ENCODE data around the gene ATF5.
"Not testable (repeated sequence)": the region's sequence is repeated elsewhere in the genome, so short reads cannot be mapped to it uniquely, and the experiment has no call there.

Gene ATF5

GRCh38 chr19:49949742-49950589 is 21.0 kb downstream of the ATF5 start:
- DNase-seq, result no peak

GRCh38 chr19:49950590-49950948 is 21.6 kb downstream of the ATF5 start:
- DNase-seq, result no peak

- no peak for DNase-seq
These were observed 22.0 kb downstream of the ATF5 start for GRCh38 chr19:49950956-49951526.

- no peak for DNase-seq
These were observed 22.9 kb downstream of the ATF5 start for GRCh38 chr19:49951806-49952478.

GRCh38 chr19:49952479-49952836 is 23.5 kb downstream of the ATF5 start:
- no peak for DNase-seq

GRCh38 chr19:49952906-49953305 is 23.9 kb downstream of the ATF5 start:
- no peak for DNase-seq

GRCh38 chr19:49953416-49953815 is 24.4 kb downstream of the ATF5 start:
- no peak for DNase-seq

- DNase-seq, result peak; percentile 47
These were observed 25.3 kb downstream of the ATF5 start for GRCh38 chr19:49954092-49954829.

GRCh38 chr19:49954933-49955332 is 25.9 kb downstream of the ATF5 start:
- no peak for DNase-seq

- no peak for DNase-seq
These were observed 27.1 kb downstream of the ATF5 start for GRCh38 chr19:49956115-49956495.

- no peak for DNase-seq
These were observed 28.4 kb downstream of the ATF5 start for GRCh38 chr19:49957262-49957915.

GRCh38 chr19:49958144-49958543 is 29.1 kb downstream of the ATF5 start:
- not testable (repeated sequence) for DNase-seq

GRCh38 chr19:49958596-49958995 is 29.6 kb downstream of the ATF5 start:
- not testable (repeated sequence) for DNase-seq

- not testable (repeated sequence) for DNase-seq
These were observed 30.9 kb downstream of the ATF5 start for GRCh38 chr19:49959892-49960291.

GRCh38 chr19:49960980-49961379 is 32.0 kb downstream of the ATF5 start, which contains the start of gene SIGLEC11:
TSS of gene SIGLEC11 (minus strand) at chr19:49961172. CDS start at chr19:49961081, 91 bp downstream.
- not testable (repeated sequence) for DNase-seq

- DNase-seq, result no peak
These were observed 39.4 kb downstream of the ATF5 start for GRCh38 chr19:49968279-49968922.

- DNase-seq, result not testable (repeated sequence)
These were observed 40.4 kb downstream of the ATF5 start for GRCh38 chr19:49969355-49969754.

- DNase-seq, result no peak
These were observed 43.0 kb downstream of the ATF5 start for GRCh38 chr19:49971991-49972411.

- DNase-seq, result no peak
These were observed 43.8 kb downstream of the ATF5 start for GRCh38 chr19:49972841-49973240.

- DNase-seq, result no peak
These were observed 45.0 kb downstream of the ATF5 start for GRCh38 chr19:49973987-49974386.

GRCh38 chr19:49975051-49975450 is 46.0 kb downstream of the ATF5 start:
- no peak for DNase-seq

- DNase-seq, result no peak
These were observed 47.5 kb downstream of the ATF5 start for GRCh38 chr19:49976496-49976895.
